ENCODE data around the gene PIK3C2G.

DNA sequence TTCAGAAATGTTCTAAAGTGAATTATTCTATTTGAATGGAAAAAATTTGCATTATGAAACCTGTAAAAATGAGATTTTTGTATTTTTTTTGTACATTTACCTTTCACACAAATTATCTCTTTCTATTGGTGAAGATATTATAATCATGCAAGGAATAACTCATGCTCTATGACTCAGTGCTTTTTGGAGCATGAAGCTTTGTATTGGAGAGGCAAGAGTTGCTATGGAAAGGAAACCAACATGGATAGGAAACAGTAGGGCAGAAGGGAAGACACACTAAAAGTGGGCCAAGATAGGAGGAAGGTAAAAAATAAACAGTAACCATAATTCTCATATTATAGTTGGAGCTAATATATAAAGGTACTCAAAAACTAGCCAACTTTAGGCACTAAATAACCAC lies 397.5 kb downstream of the PIK3C2G start:
- TF ChIP-seq, protein P1, sequence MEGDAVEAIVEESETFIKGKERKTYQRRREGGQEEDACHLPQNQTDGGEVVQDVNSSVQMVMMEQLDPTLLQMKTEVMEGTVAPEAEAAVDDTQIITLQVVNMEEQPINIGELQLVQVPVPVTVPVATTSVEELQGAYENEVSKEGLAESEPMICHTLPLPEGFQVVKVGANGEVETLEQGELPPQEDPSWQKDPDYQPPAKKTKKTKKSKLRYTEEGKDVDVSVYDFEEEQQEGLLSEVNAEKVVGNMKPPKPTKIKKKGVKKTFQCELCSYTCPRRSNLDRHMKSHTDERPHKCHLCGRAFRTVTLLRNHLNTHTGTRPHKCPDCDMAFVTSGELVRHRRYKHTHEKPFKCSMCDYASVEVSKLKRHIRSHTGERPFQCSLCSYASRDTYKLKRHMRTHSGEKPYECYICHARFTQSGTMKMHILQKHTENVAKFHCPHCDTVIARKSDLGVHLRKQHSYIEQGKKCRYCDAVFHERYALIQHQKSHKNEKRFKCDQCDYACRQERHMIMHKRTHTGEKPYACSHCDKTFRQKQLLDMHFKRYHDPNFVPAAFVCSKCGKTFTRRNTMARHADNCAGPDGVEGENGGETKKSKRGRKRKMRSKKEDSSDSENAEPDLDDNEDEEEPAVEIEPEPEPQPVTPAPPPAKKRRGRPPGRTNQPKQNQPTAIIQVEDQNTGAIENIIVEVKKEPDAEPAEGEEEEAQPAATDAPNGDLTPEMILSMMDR (IDR thresholded peaks at IDR 0.05; ENCODE audit: low read depth, low read length, missing input control): no peak
- TF ChIP-seq GABPA (IDR thresholded peaks at IDR 0.05 in 1 of 2, conservative IDR thresholded peaks at IDR 0.05 in 1 of 2): no peak
- TF ChIP-seq, protein P2, sequence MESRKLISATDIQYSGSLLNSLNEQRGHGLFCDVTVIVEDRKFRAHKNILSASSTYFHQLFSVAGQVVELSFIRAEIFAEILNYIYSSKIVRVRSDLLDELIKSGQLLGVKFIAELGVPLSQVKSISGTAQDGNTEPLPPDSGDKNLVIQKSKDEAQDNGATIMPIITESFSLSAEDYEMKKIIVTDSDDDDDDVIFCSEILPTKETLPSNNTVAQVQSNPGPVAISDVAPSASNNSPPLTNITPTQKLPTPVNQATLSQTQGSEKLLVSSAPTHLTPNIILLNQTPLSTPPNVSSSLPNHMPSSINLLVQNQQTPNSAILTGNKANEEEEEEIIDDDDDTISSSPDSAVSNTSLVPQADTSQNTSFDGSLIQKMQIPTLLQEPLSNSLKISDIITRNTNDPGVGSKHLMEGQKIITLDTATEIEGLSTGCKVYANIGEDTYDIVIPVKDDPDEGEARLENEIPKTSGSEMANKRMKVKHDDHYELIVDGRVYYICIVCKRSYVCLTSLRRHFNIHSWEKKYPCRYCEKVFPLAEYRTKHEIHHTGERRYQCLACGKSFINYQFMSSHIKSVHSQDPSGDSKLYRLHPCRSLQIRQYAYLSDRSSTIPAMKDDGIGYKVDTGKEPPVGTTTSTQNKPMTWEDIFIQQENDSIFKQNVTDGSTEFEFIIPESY (IDR thresholded peaks at IDR 0.05): no peak
- TF ChIP-seq HNF4A (conservative IDR thresholded peaks at IDR 0.05): no peak
- no peak for TF ChIP-seq EGR1 (IDR thresholded peaks at IDR 0.05; ENCODE audit: low read depth in 2 of 2)
- TF ChIP-seq, protein P3, sequence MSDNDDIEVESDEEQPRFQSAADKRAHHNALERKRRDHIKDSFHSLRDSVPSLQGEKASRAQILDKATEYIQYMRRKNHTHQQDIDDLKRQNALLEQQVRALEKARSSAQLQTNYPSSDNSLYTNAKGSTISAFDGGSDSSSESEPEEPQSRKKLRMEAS (IDR thresholded peaks at IDR 0.05): no peak
- TF ChIP-seq RAD21 (IDR thresholded peaks at IDR 0.05): no peak
- TF ChIP-seq HNF4G (IDR thresholded peaks at IDR 0.05): no peak
- TF ChIP-seq, protein P4, sequence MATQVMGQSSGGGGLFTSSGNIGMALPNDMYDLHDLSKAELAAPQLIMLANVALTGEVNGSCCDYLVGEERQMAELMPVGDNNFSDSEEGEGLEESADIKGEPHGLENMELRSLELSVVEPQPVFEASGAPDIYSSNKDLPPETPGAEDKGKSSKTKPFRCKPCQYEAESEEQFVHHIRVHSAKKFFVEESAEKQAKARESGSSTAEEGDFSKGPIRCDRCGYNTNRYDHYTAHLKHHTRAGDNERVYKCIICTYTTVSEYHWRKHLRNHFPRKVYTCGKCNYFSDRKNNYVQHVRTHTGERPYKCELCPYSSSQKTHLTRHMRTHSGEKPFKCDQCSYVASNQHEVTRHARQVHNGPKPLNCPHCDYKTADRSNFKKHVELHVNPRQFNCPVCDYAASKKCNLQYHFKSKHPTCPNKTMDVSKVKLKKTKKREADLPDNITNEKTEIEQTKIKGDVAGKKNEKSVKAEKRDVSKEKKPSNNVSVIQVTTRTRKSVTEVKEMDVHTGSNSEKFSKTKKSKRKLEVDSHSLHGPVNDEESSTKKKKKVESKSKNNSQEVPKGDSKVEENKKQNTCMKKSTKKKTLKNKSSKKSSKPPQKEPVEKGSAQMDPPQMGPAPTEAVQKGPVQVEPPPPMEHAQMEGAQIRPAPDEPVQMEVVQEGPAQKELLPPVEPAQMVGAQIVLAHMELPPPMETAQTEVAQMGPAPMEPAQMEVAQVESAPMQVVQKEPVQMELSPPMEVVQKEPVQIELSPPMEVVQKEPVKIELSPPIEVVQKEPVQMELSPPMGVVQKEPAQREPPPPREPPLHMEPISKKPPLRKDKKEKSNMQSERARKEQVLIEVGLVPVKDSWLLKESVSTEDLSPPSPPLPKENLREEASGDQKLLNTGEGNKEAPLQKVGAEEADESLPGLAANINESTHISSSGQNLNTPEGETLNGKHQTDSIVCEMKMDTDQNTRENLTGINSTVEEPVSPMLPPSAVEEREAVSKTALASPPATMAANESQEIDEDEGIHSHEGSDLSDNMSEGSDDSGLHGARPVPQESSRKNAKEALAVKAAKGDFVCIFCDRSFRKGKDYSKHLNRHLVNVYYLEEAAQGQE (IDR thresholded peaks at IDR 0.05): no peak
- TF ChIP-seq YY1 (IDR thresholded peaks at IDR 0.05): no peak
- TF ChIP-seq TAF1 (conservative IDR thresholded peaks at IDR 0.05): no peak
- no peak for TF ChIP-seq JUND (IDR thresholded peaks at IDR 0.05)
